ENCODE data around the gene OGFOD3. TPM values are rescaled to one million over a fixed set of nuclear protein-coding genes. Genes with fewer than 3 reads are reported as not detected.

OGFOD3 gene
- total and polyA plus RNA-seq, 9 of the 15 experiments (the other 6 are each of a cell fraction or from before 2014, with no cell fraction given): 0.69 to 44.7 (median 18.9) TPM

DNA sequence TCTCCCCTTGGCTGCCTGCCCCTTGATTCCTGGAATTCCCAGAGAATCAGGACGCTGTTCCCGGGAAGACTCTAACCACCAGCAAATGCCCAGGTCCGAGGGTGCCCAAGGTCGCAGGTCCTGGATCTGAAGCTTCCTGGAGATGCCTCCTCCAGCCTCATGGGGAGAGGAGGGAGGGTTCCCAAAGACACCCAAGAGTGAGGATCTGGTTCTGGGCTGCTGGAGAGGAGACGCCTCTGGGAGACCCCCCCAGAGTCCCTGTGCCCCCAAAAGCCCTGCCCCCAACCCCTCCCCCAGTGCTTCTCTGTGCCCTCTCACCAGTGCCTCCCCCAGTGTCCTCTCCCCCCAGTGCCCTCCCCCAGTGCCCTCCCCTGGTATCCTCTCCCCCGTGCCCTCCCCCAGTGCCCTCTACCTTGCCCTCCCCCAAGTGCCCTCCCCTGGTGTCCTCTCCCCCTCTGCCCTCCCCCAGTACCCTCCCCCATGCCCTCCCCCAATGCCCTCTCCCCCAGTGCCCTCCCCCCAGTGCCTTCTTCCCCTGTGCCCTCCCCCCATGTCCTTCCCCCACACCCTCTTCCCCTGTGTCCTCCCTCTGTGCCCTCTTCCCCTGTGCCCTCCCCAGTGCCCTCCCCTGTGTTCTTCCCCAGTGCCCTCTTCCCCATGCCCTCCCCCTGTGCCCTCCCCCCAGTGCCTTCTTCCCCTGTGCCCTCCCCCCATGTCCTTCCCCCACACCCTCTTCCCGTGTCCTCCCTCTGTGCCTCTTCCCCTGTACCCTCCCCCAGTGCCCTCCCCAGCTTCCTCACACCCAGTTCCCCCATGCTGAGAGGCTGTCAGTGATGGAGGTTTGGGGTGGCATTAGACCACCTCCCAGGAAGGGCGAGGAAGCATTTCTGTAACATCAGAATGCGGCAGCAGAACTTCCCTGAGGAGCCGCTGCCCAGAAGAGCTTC, 78.5 kb downstream of the OGFOD3 start:
- H3K4me1 ChIP-seq (replicated peaks in 1 of 2; ENCODE audit: control insufficient read depth in 2 of 2, insufficient read depth in 2 of 2, low read length in 2 of 2): peaks cover 43 to 74% of the 10 kb centered on the region in 2 experiments
- H3K4me2 ChIP-seq (ENCODE audit: insufficient read depth, low read length): peak overlapping the region; percentile 75
- ATAC-seq (no peak), FAIRE-seq (no peak), DNase-seq (ENCODE audit: extremely low read depth in 1 of 4, low spot score in 3 of 4) (no peak)
- in situ Hi-C loops (cut with MboI) (no loop called here), intact Hi-C loops (cut with micrococcal nuclease) (loop anchor here (5.0 to 10.0 kb wide), 3 partner anchors 48 to 305 kb away; partner anchors contain the start of genes DCXR and RAC3)
- ChIA-PET POLR2A (interaction anchor here (0.6 to 1.0 kb wide), 2 partner anchors 48 to 196 kb away, joined by 4 to 6 read pairs; no protein-coding TSS in a partner anchor), CTCF (ENCODE audit: low intra/inter-chr PET ratio) (no interaction called here)
- no peaks in the 10 kb centered on the region for H3K27me3 ChIP-seq (ENCODE audit: control insufficient read depth in 2 of 2, insufficient read depth in 2 of 2, low read length in 2 of 2)
- H3K27ac ChIP-seq (ENCODE audit: extremely low read depth, low read depth, low read length): peak overlapping the region; percentile 87
- no peaks in the 10 kb centered on the region for H3K9me1 ChIP-seq (ENCODE audit: control insufficient read depth, insufficient read depth, low read length)
- 34% methylated on average over 5 of the region's 10 CpGs for WGBS (ENCODE audit: insufficient coverage, low coverage, missing lambda C conversion rate)
- BruUV-seq (replicated peaks): no TSS peak
- H3K79me2 ChIP-seq (ENCODE audit: control insufficient read depth, insufficient read depth, low read length): no peaks in the 10 kb centered on the region; the same call in 2 of the 3 replicates
- peak overlapping the region; percentile 72 to 80 for H3K9ac ChIP-seq (ENCODE audit: insufficient read depth in 1 of 2, low read depth in 2 of 2, low read length in 2 of 2)
- peaks cover 4% of the 10 kb centered on the region for H3K9me3 ChIP-seq (replicated peaks; ENCODE audit: control insufficient read depth, insufficient read depth, low read depth, low read length)
- H3K36me3 ChIP-seq (ENCODE audit: control insufficient read depth, insufficient read depth, low read length): no peaks in the 10 kb centered on the region
- no peaks in the 10 kb centered on the region for H4K20me1 ChIP-seq (replicated peaks; ENCODE audit: control insufficient read depth, insufficient read depth, low read length)
- peak overlapping the region; percentile 13; the same call in 1 of the 2 replicates for H3K4me3 ChIP-seq
- H2AFZ ChIP-seq (ENCODE audit: low read depth, low read length): peak overlapping the region; percentile 81
- TF ChIP-seq ZNF12 (CRISPR knock-in tag; IDR thresholded peaks at IDR 0.05) (0 out of 2 replicates have a peak, but pooled peaks have one; percentile 34), ZNF232 (CRISPR knock-in tag; IDR thresholded peaks at IDR 0.05) (no peak), KLF13 (tag; IDR thresholded peaks at IDR 0.05; ENCODE audit: borderline replicate concordance, low read depth) (no peak), BRF2 (IDR thresholded peaks at IDR 0.05; ENCODE audit: borderline replicate concordance, insufficient read depth, insufficient read length) (no peak), KAT8 (IDR thresholded peaks at IDR 0.05; ENCODE audit: low read depth) (no peak)
- TF ChIP-seq, protein P1, sequence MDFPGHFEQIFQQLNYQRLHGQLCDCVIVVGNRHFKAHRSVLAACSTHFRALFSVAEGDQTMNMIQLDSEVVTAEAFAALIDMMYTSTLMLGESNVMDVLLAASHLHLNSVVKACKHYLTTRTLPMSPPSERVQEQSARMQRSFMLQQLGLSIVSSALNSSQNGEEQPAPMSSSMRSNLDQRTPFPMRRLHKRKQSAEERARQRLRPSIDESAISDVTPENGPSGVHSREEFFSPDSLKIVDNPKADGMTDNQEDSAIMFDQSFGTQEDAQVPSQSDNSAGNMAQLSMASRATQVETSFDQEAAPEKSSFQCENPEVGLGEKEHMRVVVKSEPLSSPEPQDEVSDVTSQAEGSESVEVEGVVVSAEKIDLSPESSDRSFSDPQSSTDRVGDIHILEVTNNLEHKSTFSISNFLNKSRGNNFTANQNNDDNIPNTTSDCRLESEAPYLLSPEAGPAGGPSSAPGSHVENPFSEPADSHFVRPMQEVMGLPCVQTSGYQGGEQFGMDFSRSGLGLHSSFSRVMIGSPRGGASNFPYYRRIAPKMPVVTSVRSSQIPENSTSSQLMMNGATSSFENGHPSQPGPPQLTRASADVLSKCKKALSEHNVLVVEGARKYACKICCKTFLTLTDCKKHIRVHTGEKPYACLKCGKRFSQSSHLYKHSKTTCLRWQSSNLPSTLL (IDR thresholded peaks at IDR 0.05): no peak
